ENCODE data around the gene DPF3.

Gene DPF3

DNA sequence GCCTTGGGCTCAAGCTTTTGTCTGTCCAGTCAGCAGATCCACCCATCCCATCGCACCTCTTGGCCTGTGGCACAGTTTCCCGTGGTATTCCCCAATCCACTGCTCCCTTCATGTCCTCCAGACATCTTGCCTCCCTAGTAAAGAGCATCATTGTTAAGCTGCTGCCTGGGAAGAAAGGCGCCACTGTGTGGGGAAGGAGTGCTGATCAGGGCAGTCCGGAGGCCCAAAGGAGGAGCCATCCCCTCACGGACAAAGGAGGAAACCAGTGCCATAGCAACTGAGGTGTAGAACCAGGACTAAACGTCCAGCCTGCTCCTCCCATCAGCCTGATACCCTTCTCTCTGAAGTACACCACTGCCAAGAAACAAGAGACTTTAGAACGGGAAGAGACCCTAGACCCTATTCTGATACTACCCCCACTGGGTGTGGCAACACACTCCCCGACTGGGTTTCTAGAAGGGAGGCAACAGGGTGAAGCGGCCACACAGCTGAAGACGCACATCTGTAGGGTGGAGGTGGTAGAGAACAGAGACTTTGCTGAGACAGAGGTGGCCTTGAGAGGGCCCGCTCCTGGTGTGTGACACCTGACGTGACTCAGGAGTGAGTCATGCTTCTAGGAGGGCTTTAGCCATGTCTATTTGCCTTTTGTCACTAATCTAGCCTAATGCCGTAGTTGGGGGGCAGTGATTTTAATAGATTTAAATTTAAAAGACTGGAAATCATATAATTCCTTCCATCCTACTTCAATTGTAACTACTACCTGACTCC is 185.0 kb downstream of the DPF3 start:
- peaks cover 16% of the 10 kb centered on the region for H3K27me3 Mint-ChIP-seq (ENCODE audit: low read depth)
- H3K36me3 Mint-ChIP-seq (ENCODE audit: low read depth), result no peaks in the 10 kb centered on the region
- no peak for DNase-seq (ENCODE audit: low spot score)
- peaks cover 10% of the 10 kb centered on the region for H3K4me1 Mint-ChIP-seq (ENCODE audit: low read depth)
- H3K9me3 Mint-ChIP-seq, result no peaks in the 10 kb centered on the region
- H3K4me3 Mint-ChIP-seq, result no peak overlapping the region
- no peak overlapping the region for H3K27ac Mint-ChIP-seq

DNA sequence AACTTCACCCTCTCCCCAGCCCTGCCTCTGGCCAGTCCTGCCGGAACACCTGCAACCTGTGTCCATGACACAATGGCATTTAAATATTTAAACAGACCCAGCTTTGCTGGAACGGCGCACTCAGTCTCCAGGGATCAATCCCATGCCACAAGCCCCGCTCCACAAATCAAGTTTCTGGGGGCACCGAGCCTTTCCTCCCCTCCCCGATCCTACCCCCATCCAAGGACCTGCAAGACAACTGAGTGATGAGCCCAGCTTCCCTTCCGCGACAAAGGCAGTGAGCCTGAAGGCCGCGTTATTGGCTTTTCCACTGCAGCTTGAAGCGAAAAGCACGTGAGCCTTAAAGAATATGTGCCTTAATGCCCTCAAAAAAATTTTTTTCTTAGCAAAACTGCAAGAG is 185.7 kb downstream of the DPF3 start:
- Mint-ChIP-seq H3K9me3 (no peaks in the 10 kb centered on the region), H3K4me1 (ENCODE audit: low read depth) (peaks cover 6% of the 10 kb centered on the region), H3K27me3 (ENCODE audit: low read depth) (peaks cover 13% of the 10 kb centered on the region), H3K4me3 (no peak overlapping the region), H3K27ac (no peak overlapping the region), H3K36me3 (ENCODE audit: low read depth) (no peaks in the 10 kb centered on the region)
- DNase-seq (ENCODE audit: low spot score), result no peak

DNA sequence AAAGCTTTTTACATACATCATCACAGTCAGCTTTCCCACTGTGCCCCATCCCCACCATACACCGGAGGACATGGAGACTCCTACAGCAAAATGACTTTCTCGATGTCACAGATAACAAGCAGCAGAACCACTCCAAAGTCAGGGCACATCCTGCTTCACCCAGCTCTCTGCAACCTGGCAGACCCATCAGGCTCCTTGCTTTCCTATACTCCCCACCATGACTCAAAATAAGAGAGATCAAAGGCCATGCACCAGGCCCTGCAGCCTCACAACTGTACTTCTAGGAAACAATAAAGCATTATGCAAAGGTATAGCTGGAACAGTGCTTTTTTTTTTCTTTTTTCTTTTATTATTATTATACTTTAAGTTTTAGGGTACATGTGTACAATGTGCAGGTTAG is 187.4 kb downstream of the DPF3 start:
- no peak for DNase-seq (ENCODE audit: low spot score)
- no peak overlapping the region for H3K4me3 Mint-ChIP-seq
- no peak overlapping the region for H3K27ac Mint-ChIP-seq
- peaks cover 11% of the 10 kb centered on the region for H3K27me3 Mint-ChIP-seq (ENCODE audit: low read depth)
- no peaks in the 10 kb centered on the region for H3K9me3 Mint-ChIP-seq
- no peaks in the 10 kb centered on the region for H3K36me3 Mint-ChIP-seq (ENCODE audit: low read depth)
- H3K4me1 Mint-ChIP-seq (ENCODE audit: low read depth), result peaks cover 6% of the 10 kb centered on the region

DNA sequence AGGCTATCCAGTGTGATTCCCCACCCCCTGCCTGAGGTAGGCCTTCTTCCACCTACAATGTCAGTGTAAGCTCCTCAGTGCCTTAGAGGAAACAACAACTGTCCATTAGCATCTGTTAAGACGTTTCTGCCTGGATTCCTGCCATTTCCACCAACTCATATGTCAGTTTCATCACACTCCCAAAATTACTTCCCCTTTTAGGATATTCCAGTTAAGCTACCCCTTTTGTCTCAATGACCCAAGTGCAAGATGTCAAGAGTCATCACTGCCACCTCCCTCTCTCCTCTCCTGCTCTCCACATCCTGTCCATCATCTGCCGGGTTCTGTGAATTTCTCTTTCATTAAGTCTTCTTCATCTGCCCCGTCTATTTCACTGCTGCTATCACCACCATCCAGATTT is 189.4 kb downstream of the DPF3 start:
- peaks cover 11% of the 10 kb centered on the region for H3K27me3 Mint-ChIP-seq (ENCODE audit: low read depth)
- DNase-seq (ENCODE audit: low spot score), result no peak
- H3K36me3 Mint-ChIP-seq (ENCODE audit: low read depth), result no peaks in the 10 kb centered on the region
- H3K4me1 Mint-ChIP-seq (ENCODE audit: low read depth), result peaks cover 9% of the 10 kb centered on the region
- H3K4me3 Mint-ChIP-seq, result no peak overlapping the region
- no peak overlapping the region for H3K27ac Mint-ChIP-seq
- H3K9me3 Mint-ChIP-seq, result no peaks in the 10 kb centered on the region

DNA sequence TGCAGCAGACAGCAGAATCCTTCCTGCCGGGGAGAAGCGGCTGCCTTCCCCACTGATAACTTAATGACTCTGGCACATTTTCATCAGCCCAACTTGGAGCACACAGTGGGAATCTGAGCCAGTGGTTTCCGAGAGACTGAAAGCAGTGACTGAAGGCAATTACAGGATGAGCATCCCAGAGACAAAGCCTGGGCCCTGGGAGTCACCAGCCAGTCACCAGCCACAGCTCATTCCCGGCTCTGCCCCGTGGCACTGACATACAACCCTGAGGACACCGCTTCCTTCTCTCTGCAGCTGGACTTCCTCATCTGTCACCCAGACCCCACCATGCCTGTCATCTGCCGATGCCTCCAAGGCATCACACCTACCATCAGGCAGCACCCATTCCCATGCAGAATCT is 192.3 kb downstream of the DPF3 start:
- peaks cover 9% of the 10 kb centered on the region for H3K4me1 Mint-ChIP-seq (ENCODE audit: low read depth)
- no peaks in the 10 kb centered on the region for H3K9me3 Mint-ChIP-seq
- H3K27ac Mint-ChIP-seq, result no peak overlapping the region
- no peak for DNase-seq (ENCODE audit: low spot score)
- peaks cover 14% of the 10 kb centered on the region for H3K27me3 Mint-ChIP-seq (ENCODE audit: low read depth)
- no peaks in the 10 kb centered on the region for H3K36me3 Mint-ChIP-seq (ENCODE audit: low read depth)
- H3K4me3 Mint-ChIP-seq, result no peak overlapping the region

DNA sequence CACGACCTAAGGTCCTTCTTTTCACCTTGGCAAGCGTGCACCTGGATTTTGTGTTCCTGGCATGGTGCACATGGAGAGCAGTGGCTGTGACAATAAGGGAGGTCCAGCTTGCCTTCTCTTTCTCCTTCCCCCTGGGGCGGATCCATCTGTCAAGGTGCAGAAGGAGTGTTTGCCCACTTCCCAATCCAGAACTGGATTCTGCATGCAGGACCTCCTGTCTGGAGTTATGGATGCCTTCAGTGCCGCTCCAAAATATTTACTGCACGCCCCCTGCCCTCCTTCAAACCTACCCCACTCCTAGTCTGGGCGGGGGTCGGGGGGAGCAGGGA is 192.7 kb downstream of the DPF3 start:
- Mint-ChIP-seq H3K4me1 (ENCODE audit: low read depth) (peaks cover 5% of the 10 kb centered on the region), H3K27me3 (ENCODE audit: low read depth) (peaks cover 14% of the 10 kb centered on the region), H3K9me3 (no peaks in the 10 kb centered on the region), H3K36me3 (ENCODE audit: low read depth) (no peaks in the 10 kb centered on the region), H3K27ac (no peak overlapping the region), H3K4me3 (no peak overlapping the region)
- DNase-seq (ENCODE audit: low spot score), result no peak

DNA sequence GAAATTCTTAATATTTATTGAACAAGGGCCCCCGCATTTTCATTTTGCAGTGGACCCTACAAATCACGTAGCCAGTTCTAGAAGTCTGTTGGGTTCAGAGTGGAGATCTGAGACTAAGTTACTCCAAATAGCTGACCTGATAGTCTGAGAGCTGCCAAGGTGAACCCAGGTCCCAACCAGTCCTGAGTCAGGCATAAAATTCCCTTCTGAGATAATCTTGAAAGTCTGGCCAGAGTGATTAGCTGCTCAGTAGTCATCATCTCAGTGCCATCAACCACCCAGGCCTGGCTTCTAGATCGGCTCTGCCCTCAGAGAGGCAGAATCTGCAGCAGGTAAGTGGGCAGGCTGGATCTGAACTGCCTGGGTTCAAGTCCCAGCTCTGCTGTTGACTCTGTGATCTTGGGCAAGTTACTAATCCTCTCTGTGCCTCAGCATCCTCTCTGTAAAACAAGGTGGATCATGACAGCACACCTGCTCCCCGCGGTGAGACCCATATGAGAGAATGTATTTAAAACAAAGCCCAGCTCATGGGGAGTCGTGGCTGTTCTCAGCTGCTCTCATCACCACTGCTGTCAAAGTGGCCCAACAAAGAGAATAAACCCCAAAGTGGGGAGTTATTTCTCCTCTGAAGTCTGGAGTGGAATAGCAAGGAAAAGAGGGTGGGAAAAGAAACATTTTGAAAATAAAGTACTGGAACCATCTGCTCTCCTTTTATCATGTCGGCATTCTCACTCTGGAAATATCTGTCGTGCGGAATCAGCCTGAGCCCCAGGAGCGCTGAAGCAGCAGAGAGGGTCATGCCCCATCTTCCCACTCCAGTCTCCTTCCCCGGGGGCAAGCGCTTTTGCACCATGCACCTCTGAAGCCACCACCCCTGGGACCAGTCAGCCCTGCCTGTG is 193.3 kb downstream of the DPF3 start:
- peaks cover 13% of the 10 kb centered on the region for H3K27me3 Mint-ChIP-seq (ENCODE audit: low read depth)
- no peaks in the 10 kb centered on the region for H3K36me3 Mint-ChIP-seq (ENCODE audit: low read depth)
- H3K4me1 Mint-ChIP-seq (ENCODE audit: low read depth), result peaks cover 3% of the 10 kb centered on the region
- no peak overlapping the region for H3K27ac Mint-ChIP-seq
- no peak for DNase-seq (ENCODE audit: low spot score)
- no peaks in the 10 kb centered on the region for H3K9me3 Mint-ChIP-seq
- no peak overlapping the region for H3K4me3 Mint-ChIP-seq

DNA sequence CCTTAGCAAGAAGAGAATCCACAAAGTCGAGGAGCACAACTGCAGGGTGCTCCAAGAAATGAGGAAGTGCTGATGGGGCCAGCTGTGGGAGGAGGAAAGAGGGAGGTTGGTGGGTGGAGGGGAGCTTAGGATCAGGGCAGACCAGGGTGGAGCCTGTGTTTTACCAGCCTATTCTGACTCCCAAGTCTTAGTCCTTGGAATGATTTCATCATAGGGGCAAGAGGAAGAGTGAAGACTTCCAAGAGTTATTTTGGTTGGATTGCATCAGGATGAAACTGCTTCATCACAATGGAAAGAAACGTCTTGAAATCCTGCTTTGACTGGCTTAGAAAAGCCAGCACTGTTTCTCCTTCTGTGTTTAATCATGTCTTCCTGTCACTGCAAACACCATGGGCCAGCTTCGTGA is 194.0 kb downstream of the DPF3 start:
- H3K9me3 Mint-ChIP-seq, result no peaks in the 10 kb centered on the region
- H3K4me1 Mint-ChIP-seq (ENCODE audit: low read depth), result peaks cover 3% of the 10 kb centered on the region
- no peak for DNase-seq (ENCODE audit: low spot score)
- H3K27me3 Mint-ChIP-seq (ENCODE audit: low read depth), result peaks cover 10% of the 10 kb centered on the region
- H3K27ac Mint-ChIP-seq, result no peak overlapping the region
- H3K36me3 Mint-ChIP-seq (ENCODE audit: low read depth), result no peaks in the 10 kb centered on the region
- H3K4me3 Mint-ChIP-seq, result no peak overlapping the region

DNA sequence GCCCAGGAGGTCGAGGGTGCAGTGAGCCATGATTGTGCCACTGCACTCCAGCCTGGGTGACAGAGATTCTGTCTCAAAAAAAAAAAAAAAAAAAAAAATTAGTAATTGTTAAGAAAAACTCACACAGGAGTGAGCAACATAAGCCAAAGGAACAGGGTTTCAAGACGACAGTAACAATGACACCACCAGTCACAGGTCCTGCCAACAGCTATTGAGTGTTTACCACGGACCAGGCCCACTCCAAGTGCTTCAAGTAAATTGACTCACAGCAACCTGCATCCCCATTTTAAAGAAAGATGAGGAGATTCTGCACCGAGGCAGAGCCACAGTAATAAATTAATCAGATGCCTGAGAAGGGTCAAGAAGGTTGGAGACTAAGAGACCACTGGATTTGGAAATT is 194.5 kb downstream of the DPF3 start:
- no peak for DNase-seq (ENCODE audit: low spot score)
- Mint-ChIP-seq H3K27ac (no peak overlapping the region), H3K36me3 (ENCODE audit: low read depth) (no peaks in the 10 kb centered on the region), H3K4me1 (ENCODE audit: low read depth) (peaks cover 3% of the 10 kb centered on the region), H3K4me3 (no peak overlapping the region), H3K9me3 (no peaks in the 10 kb centered on the region), H3K27me3 (ENCODE audit: low read depth) (peaks cover 6% of the 10 kb centered on the region)

DNA sequence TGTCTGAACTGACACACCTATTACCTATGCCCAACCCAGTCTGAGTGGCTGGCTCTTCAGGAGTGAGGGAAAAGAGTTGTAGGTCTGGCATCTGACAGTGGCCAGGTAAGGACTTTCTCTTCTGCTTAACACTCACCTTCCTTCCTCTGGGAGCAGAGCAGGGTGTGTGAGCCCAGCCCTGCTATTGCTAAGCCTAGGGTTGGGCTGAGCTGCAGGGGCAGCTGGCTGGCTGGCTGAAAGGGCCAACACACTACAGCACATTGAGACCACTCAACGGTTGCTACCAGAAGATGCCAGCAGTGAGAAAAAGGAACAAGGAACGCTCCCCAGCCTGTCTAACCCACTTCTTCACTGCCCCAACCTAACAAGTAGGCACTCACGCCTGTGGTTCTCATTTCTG is 201.2 kb downstream of the DPF3 start:
- DNase-seq (ENCODE audit: low spot score), result no peak
- no peaks in the 10 kb centered on the region for H3K36me3 Mint-ChIP-seq (ENCODE audit: low read depth)
- H3K4me3 Mint-ChIP-seq, result no peak overlapping the region
- peaks cover 2% of the 10 kb centered on the region for H3K27me3 Mint-ChIP-seq (ENCODE audit: low read depth)
- no peaks in the 10 kb centered on the region for H3K9me3 Mint-ChIP-seq
- H3K4me1 Mint-ChIP-seq (ENCODE audit: low read depth), result no peaks in the 10 kb centered on the region
- no peak overlapping the region for H3K27ac Mint-ChIP-seq

DNA sequence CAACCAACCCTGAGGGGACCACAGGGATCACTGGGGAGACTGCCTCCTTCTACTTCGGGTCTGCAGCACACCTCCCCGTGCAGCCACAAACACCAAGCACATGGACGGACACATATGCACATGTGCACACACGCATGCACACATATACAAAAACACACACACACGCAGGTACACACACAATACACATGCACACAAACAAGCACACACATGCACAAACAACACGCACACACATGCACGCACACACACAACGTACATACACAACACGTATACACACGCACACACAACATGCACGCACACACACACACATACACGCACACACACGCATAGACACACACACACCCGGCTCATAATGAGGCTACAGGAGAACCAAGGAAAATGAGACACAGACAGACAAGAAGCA is 203.6 kb downstream of the DPF3 start:
- no peaks in the 10 kb centered on the region for H3K36me3 Mint-ChIP-seq (ENCODE audit: low read depth)
- no peak overlapping the region for H3K27ac Mint-ChIP-seq
- H3K27me3 Mint-ChIP-seq (ENCODE audit: low read depth), result peaks cover 7% of the 10 kb centered on the region
- no peaks in the 10 kb centered on the region for H3K4me1 Mint-ChIP-seq (ENCODE audit: low read depth)
- DNase-seq (ENCODE audit: low spot score), result no peak
- no peaks in the 10 kb centered on the region for H3K9me3 Mint-ChIP-seq
- H3K4me3 Mint-ChIP-seq, result no peak overlapping the region

DNA sequence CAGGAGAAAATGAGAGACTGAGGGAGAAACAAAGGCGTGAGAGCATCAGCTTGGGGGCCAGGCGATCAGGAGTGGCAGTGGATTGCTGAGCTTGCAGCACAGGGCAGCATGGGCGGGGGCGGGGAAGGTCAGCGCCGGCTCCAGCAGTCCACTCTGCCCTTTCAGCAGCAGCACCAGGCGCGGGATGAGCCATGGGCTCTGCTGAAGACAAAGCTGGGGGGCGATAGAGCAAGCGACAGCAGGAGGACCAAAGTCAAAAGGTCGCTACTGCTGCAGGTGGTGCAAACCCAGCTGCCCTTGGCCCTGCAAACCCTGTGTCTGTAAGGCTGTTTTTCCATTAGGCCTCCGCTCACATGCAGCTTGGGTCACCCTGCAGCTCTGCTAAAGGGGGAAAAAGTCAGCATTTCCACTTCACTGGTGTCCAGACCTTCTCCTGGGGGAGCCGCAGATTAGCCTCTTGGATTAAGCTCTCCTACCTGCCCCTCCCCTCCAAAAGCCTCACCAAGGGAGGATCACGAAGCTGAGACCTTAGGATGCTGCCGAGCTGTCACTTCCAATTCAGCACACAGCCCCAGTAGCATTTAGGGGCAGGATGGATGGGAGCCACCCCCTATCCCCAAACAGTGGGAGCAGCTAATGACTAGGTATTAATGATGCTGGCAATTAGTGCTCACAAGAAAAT is 204.8 kb downstream of the DPF3 start:
- Mint-ChIP-seq H3K27me3 (ENCODE audit: low read depth) (peaks cover 12% of the 10 kb centered on the region), H3K36me3 (ENCODE audit: low read depth) (no peaks in the 10 kb centered on the region), H3K9me3 (no peaks in the 10 kb centered on the region), H3K27ac (no peak overlapping the region), H3K4me1 (ENCODE audit: low read depth) (no peaks in the 10 kb centered on the region), H3K4me3 (no peak overlapping the region)
- no peak for DNase-seq (ENCODE audit: low spot score)

DNA sequence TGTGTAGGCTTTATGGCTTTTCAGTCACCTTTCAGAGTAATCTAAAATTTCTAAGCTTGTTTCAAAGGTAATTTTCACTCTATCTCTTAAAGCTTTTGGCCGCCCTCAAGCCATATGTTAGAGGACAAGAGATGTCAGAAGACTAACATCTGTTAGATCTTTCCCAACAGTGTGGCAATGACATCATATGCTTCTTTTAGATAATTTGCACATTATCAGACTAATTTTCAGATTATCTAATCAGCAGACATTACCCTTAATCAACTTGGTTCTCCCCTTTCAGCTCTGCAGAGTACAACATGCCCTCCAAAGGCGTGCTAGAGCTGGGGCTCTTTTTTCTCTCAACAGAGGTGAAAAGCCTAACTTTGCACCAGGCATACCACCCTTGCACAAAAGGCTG is 207.1 kb downstream of the DPF3 start:
- Mint-ChIP-seq H3K27ac (no peak overlapping the region), H3K4me1 (ENCODE audit: low read depth) (no peaks in the 10 kb centered on the region), H3K4me3 (no peak overlapping the region), H3K27me3 (ENCODE audit: low read depth) (peaks cover 20% of the 10 kb centered on the region), H3K9me3 (no peaks in the 10 kb centered on the region), H3K36me3 (ENCODE audit: low read depth) (no peaks in the 10 kb centered on the region)
- DNase-seq (ENCODE audit: low spot score), result no peak

DNA sequence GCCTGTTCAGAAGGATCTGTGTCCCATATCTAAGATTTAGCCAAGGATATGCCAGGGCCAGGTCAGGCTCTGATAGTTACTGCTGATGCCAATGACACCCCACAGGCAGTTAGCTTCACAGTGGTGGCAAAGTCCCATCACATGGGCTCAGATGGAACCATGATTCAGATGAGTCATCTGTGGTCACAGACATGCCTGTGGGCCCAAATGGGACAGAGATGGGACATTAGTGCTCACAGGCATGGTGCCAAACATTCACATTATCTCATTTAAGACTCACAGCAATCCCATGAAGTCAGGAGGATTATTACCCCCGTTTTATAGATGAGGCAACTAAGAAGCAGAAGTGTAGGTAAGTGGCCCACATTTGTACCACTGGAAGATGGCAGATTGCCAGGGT is 207.8 kb downstream of the DPF3 start:
- Mint-ChIP-seq H3K4me3 (no peak overlapping the region), H3K4me1 (ENCODE audit: low read depth) (no peaks in the 10 kb centered on the region), H3K9me3 (no peaks in the 10 kb centered on the region), H3K27me3 (ENCODE audit: low read depth) (peaks cover 20% of the 10 kb centered on the region), H3K36me3 (ENCODE audit: low read depth) (no peaks in the 10 kb centered on the region), H3K27ac (no peak overlapping the region)
- no peak for DNase-seq (ENCODE audit: low spot score)

All from T-helper 2 cell treated with Interferon-gamma antibody and Interleukin-4, amounts not matched to agents 5 μg/mL and 100 μg/mL, for 36 hours (primary cell).